Panc1 (cell line): ENCODE data around the gene DOCK11.

ENCODE experiments used
- CTCF ChIP-seq: fragments of 450-650 bp; IDR thresholded peaks from 2 replicates; pipeline ENCODE4 v1.5.1; 2017; ENCODE audit warnings: mild to moderate bottlenecking
- POLR2AphosphoS5 ChIP-seq: IDR thresholded peaks from 2 replicates; pipeline ENCODE4 v1.6.1; 2012; ENCODE audit warnings: mild to moderate bottlenecking, low read depth, low read length, moderate library complexity
- SIN3A ChIP-seq: IDR thresholded peaks from 2 replicates; pipeline ENCODE4 v1.6.1; 2012; ENCODE audit warnings: low read depth, mild to moderate bottlenecking, low read length, moderate library complexity, borderline replicate concordance; ENCODE audit not compliant: insufficient read depth
- TCF7L2 ChIP-seq: IDR thresholded peaks from 2 replicates; pipeline ENCODE4 v1.6.1; 2011; ENCODE audit warnings: mild to moderate bottlenecking, low read depth, low read length, inconsistent platforms
- TF ChIP-seq, protein P1 (sequence below), 2 experiments: IDR thresholded peaks; 2 replicates each; pipeline ENCODE4 v1.6.1; 2011 to 2012; ENCODE audit warnings: low read depth in 2 of 2, control low read depth in 1 of 2, low read length in 1 of 2, mild to moderate bottlenecking in 1 of 2, moderate library complexity in 1 of 2; ENCODE audit not compliant: insufficient read depth in 1 of 2

DNA sequence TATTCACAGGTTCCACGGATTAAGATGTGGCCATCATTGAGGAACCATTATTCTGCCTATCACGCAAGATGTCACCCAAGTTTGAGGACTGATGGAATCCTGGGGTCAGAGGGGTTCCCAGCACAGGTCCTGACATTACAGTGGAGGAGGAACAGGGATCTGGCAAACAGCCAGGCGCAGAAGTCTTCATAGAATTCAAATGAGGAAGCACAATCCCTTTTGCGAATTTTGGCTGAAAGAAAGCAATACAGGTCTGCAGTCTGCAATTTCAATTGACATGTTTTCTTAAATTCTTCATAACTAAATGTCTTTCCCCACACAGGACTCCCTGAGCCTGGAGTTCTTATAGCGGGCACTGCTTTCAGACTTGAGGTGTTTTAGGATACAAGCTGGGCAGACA lies 14.5 kb downstream of the DOCK11 start:
- TF ChIP-seq CTCF (no peak), TCF7L2 (no peak), SIN3A (no peak), POLR2AphosphoS5 (no peak)
- TF ChIP-seq, protein P1, sequence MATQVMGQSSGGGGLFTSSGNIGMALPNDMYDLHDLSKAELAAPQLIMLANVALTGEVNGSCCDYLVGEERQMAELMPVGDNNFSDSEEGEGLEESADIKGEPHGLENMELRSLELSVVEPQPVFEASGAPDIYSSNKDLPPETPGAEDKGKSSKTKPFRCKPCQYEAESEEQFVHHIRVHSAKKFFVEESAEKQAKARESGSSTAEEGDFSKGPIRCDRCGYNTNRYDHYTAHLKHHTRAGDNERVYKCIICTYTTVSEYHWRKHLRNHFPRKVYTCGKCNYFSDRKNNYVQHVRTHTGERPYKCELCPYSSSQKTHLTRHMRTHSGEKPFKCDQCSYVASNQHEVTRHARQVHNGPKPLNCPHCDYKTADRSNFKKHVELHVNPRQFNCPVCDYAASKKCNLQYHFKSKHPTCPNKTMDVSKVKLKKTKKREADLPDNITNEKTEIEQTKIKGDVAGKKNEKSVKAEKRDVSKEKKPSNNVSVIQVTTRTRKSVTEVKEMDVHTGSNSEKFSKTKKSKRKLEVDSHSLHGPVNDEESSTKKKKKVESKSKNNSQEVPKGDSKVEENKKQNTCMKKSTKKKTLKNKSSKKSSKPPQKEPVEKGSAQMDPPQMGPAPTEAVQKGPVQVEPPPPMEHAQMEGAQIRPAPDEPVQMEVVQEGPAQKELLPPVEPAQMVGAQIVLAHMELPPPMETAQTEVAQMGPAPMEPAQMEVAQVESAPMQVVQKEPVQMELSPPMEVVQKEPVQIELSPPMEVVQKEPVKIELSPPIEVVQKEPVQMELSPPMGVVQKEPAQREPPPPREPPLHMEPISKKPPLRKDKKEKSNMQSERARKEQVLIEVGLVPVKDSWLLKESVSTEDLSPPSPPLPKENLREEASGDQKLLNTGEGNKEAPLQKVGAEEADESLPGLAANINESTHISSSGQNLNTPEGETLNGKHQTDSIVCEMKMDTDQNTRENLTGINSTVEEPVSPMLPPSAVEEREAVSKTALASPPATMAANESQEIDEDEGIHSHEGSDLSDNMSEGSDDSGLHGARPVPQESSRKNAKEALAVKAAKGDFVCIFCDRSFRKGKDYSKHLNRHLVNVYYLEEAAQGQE (IDR thresholded peaks at IDR 0.05; ENCODE audit: insufficient read depth in 1 of 2, low read depth in 2 of 2, low read length in 1 of 2) = no peak
